ENCODE results near the gene PLEKHF1.

Gene PLEKHF1

DNA sequence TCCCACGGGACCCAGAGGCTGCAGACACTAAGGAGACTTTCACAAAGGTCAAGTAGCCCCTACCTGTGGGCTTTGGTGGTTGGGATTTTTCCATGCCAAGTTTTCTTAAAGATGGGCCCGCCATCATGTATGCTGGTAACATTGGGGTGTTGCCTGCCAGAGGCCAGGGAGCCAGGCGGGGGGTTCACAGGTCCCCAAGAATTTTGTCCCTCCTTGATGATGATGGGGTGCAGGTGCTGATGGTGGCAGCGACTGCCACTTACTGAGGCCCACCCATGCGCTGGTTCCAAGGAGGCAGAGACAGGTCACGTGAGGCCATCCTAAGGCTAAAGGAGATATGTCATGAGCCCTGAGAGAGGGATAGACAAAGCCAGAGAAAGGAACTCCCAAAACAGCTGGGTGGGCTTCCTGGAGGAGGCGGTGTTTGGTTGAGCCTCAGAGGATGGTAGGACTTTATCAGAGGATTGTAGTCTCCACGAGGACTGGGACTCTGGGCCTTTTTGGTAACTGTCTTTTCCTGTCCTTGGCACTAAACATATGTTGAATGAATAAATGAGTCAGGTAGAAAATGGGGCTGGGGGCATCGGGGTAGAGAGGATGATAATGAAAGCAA is 14.4 kb downstream of the PLEKHF1 start:
- no peaks in the 10 kb centered on the region for H3K79me1 ChIP-seq (ENCODE audit: low read length)
- no peak overlapping the region for H2AK5ac ChIP-seq (ENCODE audit: low read length)
- no peak overlapping the region for H3K4ac ChIP-seq (ENCODE audit: low read depth, low read length)
- no peak overlapping the region for H2BK120ac ChIP-seq (ENCODE audit: low read depth, low read length)
- H3K4me3 ChIP-seq (ENCODE audit: low read length) = no peak overlapping the region
- H3K79me2 ChIP-seq (ENCODE audit: control insufficient read depth, insufficient read depth, low read length) = no peaks in the 10 kb centered on the region
- no peaks in the 10 kb centered on the region for H3K27me3 ChIP-seq (ENCODE audit: insufficient read depth, low read length, poor library complexity)
- no peaks in the 10 kb centered on the region for H3K4me1 ChIP-seq (ENCODE audit: control insufficient read depth, low read depth, low read length)
- no peaks in the 10 kb centered on the region for H3K36me3 ChIP-seq (ENCODE audit: control insufficient read depth, insufficient read depth, low read length)
- no peak overlapping the region for H2BK15ac ChIP-seq (replicated peaks; ENCODE audit: low read depth)
- DNase-seq = no peak
- H3K27ac ChIP-seq (ENCODE audit: low read depth, low read length) = no peak overlapping the region
- H3K56ac ChIP-seq (ENCODE audit: low read length) = no peak overlapping the region
- WGBS (ENCODE audit: extremely low coverage, insufficient coverage, low lambda C conversion rate) = no CpG with 5 or more reads among the region's 9 CpGs
- H2BK5ac ChIP-seq (ENCODE audit: low read length) = no peak overlapping the region
- H4K8ac ChIP-seq (ENCODE audit: low read depth, low read length) = no peak overlapping the region
- no peak overlapping the region for H4K5ac ChIP-seq (ENCODE audit: low read length)
- no peak overlapping the region for H3K4me2 ChIP-seq (ENCODE audit: low read length)
- H3K9ac ChIP-seq (ENCODE audit: low read length) = no peak overlapping the region
- no peak overlapping the region for H3K18ac ChIP-seq (ENCODE audit: low read length)
- no peak overlapping the region for H3K23ac ChIP-seq (ENCODE audit: low read length)

DNA sequence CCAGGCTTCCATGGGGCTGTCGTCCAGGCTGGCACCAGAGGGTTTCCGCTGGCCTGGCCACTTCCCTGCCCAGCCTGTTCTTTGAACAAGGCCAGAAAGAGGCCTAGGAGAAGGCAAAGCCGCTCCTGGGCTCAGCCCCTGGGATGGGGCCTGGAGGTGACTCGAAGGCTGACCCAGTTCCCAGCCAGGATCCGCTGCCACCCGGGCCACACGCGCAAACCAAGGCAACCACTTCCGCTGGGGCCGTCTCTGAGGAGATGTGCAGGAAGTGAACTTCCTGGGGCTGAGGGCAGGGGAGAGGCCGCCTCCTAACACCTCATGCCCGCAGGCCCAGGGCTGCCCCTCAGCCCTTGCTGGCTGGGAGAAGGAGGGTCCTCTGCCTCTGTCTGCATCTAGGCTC is 15.2 kb downstream of the PLEKHF1 start:
- H3K27me3 ChIP-seq (ENCODE audit: insufficient read depth, low read length, poor library complexity) = no peaks in the 10 kb centered on the region
- no peak overlapping the region for H4K8ac ChIP-seq (ENCODE audit: low read depth, low read length)
- H3K9ac ChIP-seq (ENCODE audit: low read length) = no peak overlapping the region
- H3K4me2 ChIP-seq (ENCODE audit: low read length) = no peak overlapping the region
- no peaks in the 10 kb centered on the region for H3K79me1 ChIP-seq (ENCODE audit: low read length)
- no CpG with 5 or more reads among the region's 12 CpGs for WGBS (ENCODE audit: extremely low coverage, insufficient coverage, low lambda C conversion rate)
- no peak overlapping the region for H3K27ac ChIP-seq (ENCODE audit: low read depth, low read length)
- no peaks in the 10 kb centered on the region for H3K36me3 ChIP-seq (ENCODE audit: control insufficient read depth, insufficient read depth, low read length)
- no peak overlapping the region for H2BK120ac ChIP-seq (ENCODE audit: low read depth, low read length)
- no peaks in the 10 kb centered on the region for H3K4me1 ChIP-seq (ENCODE audit: control insufficient read depth, low read depth, low read length)
- H3K56ac ChIP-seq (ENCODE audit: low read length) = no peak overlapping the region
- H2AK5ac ChIP-seq (ENCODE audit: low read length) = no peak overlapping the region
- H3K18ac ChIP-seq (ENCODE audit: low read length) = no peak overlapping the region
- H3K79me2 ChIP-seq (ENCODE audit: control insufficient read depth, insufficient read depth, low read length) = no peaks in the 10 kb centered on the region
- no peak for DNase-seq
- no peak overlapping the region for H2BK5ac ChIP-seq (ENCODE audit: low read length)
- H2BK15ac ChIP-seq (replicated peaks; ENCODE audit: low read depth) = no peak overlapping the region
- H3K4me3 ChIP-seq (ENCODE audit: low read length) = no peak overlapping the region
- H3K4ac ChIP-seq (ENCODE audit: low read depth, low read length) = no peak overlapping the region
- no peak overlapping the region for H3K23ac ChIP-seq (ENCODE audit: low read length)
- H4K5ac ChIP-seq (ENCODE audit: low read length) = no peak overlapping the region

DNA sequence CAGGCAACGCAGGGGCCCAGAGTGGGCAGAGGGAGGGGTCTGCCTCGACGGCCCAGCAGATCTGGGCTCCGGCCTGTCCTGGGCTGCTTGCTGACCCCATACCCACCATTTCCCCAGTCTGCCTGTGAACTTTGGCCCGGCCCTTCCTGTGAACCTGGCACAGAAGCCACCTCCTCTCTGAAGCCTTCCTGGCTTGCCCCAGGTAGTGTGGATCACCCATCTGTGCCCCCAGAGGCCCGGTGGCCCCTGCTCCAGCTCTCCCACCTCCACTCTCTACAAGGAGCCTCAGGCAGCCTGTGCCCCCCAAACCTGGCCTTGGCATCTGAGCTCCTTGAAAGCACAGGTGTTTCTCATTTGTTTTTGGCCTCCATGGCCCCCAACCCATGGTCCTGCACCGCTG is 15.7 kb downstream of the PLEKHF1 start:
- Histone ChIP-seq H3K36me3 (ENCODE audit: control insufficient read depth, insufficient read depth, low read length) (no peaks in the 10 kb centered on the region), H3K4me2 (ENCODE audit: low read length) (no peak overlapping the region), H3K27me3 (ENCODE audit: insufficient read depth, low read length, poor library complexity) (no peaks in the 10 kb centered on the region), H3K9ac (ENCODE audit: low read length) (no peak overlapping the region), H3K23ac (ENCODE audit: low read length) (no peak overlapping the region), H4K8ac (ENCODE audit: low read depth, low read length) (no peak overlapping the region), H3K4me1 (ENCODE audit: control insufficient read depth, low read depth, low read length) (no peaks in the 10 kb centered on the region), H2AK5ac (ENCODE audit: low read length) (no peak overlapping the region), H3K79me1 (ENCODE audit: low read length) (no peaks in the 10 kb centered on the region), H3K18ac (ENCODE audit: low read length) (no peak overlapping the region), H3K4me3 (ENCODE audit: low read length) (no peak overlapping the region), H2BK15ac (replicated peaks; ENCODE audit: low read depth) (no peak overlapping the region), H3K79me2 (ENCODE audit: control insufficient read depth, insufficient read depth, low read length) (no peaks in the 10 kb centered on the region), H4K5ac (ENCODE audit: low read length) (no peak overlapping the region), H3K4ac (ENCODE audit: low read depth, low read length) (no peak overlapping the region), H3K27ac (ENCODE audit: low read depth, low read length) (no peak overlapping the region), H2BK120ac (ENCODE audit: low read depth, low read length) (no peak overlapping the region), H3K56ac (ENCODE audit: low read length) (no peak overlapping the region), H2BK5ac (ENCODE audit: low read length) (no peak overlapping the region)
- WGBS (ENCODE audit: extremely low coverage, insufficient coverage, low lambda C conversion rate) = no CpG with 5 or more reads among the region's 7 CpGs
- no peak for DNase-seq

DNA sequence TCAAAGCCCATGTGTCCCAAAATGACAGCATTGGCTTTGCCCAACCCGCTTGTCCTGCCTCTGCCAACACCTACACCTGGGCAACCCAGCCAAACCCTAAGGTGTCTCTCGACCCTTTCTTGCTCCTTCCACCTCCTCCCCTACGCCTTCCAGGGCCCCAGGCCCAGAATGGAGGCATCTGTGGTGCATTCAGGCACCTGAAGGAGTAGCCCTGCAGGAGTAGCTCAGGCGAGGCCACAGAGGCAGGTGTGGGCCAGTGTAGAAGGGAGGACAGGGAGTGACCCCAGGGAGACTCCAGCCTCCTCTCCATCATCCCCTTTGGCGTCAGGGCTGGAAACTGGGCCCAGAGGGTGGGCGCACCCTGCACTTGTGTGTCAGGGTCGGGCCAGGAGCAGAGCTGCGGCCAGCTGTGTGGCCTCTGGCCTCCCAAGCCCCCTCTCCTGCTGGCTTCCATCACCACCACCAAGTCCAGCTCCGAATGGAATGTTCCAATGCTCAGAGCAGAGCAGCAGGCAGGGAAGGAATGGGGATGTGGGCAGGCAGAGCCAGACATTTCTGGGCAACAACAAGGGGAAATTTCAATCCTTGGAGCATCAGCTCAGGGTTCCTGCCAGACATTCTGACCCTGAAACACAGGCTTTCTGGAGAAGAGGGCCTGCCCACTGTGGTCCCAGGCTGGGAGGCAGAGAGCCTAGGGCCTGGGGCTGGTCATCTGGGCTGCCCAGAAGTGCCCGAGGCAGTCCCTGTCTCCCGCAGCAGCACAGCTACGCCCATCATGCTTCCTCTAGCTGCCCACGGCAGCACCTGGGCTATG is 16.4 kb downstream of the PLEKHF1 start:
- H3K27ac ChIP-seq (ENCODE audit: low read depth, low read length) = no peak overlapping the region

DNA sequence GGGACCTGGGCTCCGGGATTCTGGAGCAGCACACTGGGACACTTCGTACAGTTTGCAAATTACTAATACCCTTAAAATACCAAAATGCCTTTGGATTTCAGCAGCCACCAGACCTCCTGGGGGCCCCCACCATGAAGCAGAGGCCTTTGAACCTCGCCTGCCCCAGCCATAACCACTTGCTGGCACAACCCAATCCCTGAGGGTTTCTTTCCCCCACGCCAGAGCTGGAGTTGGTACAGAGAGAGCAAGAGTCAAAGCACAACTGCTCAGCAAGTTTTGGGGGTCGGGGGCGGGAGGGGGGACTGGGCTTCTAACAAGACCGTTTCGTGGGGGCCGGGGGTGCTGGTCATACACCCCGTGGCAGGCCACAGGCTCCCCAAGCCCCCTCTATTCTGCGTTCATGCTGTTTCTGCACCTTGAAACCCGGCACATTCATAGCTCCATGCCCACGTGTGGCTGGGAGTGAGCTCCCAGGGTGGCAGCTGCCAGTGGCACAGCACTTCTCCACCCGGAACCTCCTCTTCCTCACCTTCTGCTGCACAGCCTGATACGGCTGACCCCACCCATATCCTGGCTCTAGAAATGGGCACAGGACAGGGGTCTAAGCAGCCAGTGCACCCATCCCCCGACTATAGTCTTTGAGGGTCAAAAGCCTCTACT is 17.1 kb downstream of the PLEKHF1 start:
- no peaks in the 10 kb centered on the region for H3K27me3 ChIP-seq (ENCODE audit: insufficient read depth, low read length, poor library complexity)
- no peak overlapping the region for H3K23ac ChIP-seq (ENCODE audit: low read length)
- H3K79me2 ChIP-seq (ENCODE audit: control insufficient read depth, insufficient read depth, low read length) = no peaks in the 10 kb centered on the region
- H3K56ac ChIP-seq (ENCODE audit: low read length) = no peak overlapping the region
- no peak overlapping the region for H3K18ac ChIP-seq (ENCODE audit: low read length)
- H4K8ac ChIP-seq (ENCODE audit: low read depth, low read length) = no peak overlapping the region
- no peak overlapping the region for H2BK5ac ChIP-seq (ENCODE audit: low read length)
- H2AK5ac ChIP-seq (ENCODE audit: low read length) = no peak overlapping the region
- no peak for DNase-seq
- no peaks in the 10 kb centered on the region for H3K4me1 ChIP-seq (ENCODE audit: control insufficient read depth, low read depth, low read length)
- H3K79me1 ChIP-seq (ENCODE audit: low read length) = no peaks in the 10 kb centered on the region
- no peak overlapping the region for H2BK120ac ChIP-seq (ENCODE audit: low read depth, low read length)
- no peak overlapping the region for H3K9ac ChIP-seq (ENCODE audit: low read length)
- no peak overlapping the region for H3K27ac ChIP-seq (ENCODE audit: low read depth, low read length)
- H3K4me3 ChIP-seq (ENCODE audit: low read length) = no peak overlapping the region
- no peak overlapping the region for H3K4ac ChIP-seq (ENCODE audit: low read depth, low read length)
- H3K36me3 ChIP-seq (ENCODE audit: control insufficient read depth, insufficient read depth, low read length) = no peaks in the 10 kb centered on the region
- no peak overlapping the region for H2BK15ac ChIP-seq (replicated peaks; ENCODE audit: low read depth)
- no peak overlapping the region for H3K4me2 ChIP-seq (ENCODE audit: low read length)
- no CpG with 5 or more reads among the region's 16 CpGs for WGBS (ENCODE audit: extremely low coverage, insufficient coverage, low lambda C conversion rate)
- no peak overlapping the region for H4K5ac ChIP-seq (ENCODE audit: low read length)

More for the DNA sequence above, 16.4 kb downstream of the PLEKHF1 start:
- Histone ChIP-seq H2BK15ac (replicated peaks; ENCODE audit: low read depth) (no peak overlapping the region), H3K4me2 (ENCODE audit: low read length) (no peak overlapping the region), H4K5ac (ENCODE audit: low read length) (no peak overlapping the region), H3K4me1 (ENCODE audit: control insufficient read depth, low read depth, low read length) (no peaks in the 10 kb centered on the region), H3K4me3 (ENCODE audit: low read length) (no peak overlapping the region), H3K23ac (ENCODE audit: low read length) (no peak overlapping the region), H3K36me3 (ENCODE audit: control insufficient read depth, insufficient read depth, low read length) (no peaks in the 10 kb centered on the region), H3K56ac (ENCODE audit: low read length) (no peak overlapping the region), H4K8ac (ENCODE audit: low read depth, low read length) (no peak overlapping the region), H3K79me1 (ENCODE audit: low read length) (no peaks in the 10 kb centered on the region), H2BK120ac (ENCODE audit: low read depth, low read length) (no peak overlapping the region), H2AK5ac (ENCODE audit: low read length) (no peak overlapping the region), H3K4ac (ENCODE audit: low read depth, low read length) (no peak overlapping the region), H3K9ac (ENCODE audit: low read length) (no peak overlapping the region), H3K79me2 (ENCODE audit: control insufficient read depth, insufficient read depth, low read length) (no peaks in the 10 kb centered on the region), H2BK5ac (ENCODE audit: low read length) (no peak overlapping the region), H3K18ac (ENCODE audit: low read length) (no peak overlapping the region), H3K27me3 (ENCODE audit: insufficient read depth, low read length, poor library complexity) (no peaks in the 10 kb centered on the region)
- WGBS (ENCODE audit: extremely low coverage, insufficient coverage, low lambda C conversion rate) = no CpG with 5 or more reads among the region's 13 CpGs
- no peak for DNase-seq

Measured in mesendoderm (in vitro differentiated cells).